ENCODE results near the gene RPS6KA3.

- TF ChIP-seq POLR2A (IDR thresholded peaks at IDR 0.05), result no peak
- TF ChIP-seq CTCF (IDR thresholded peaks at IDR 0.05), result no peak
Measured at GRCh38 chrX:20144491-20144890, 122.2 kb downstream of the RPS6KA3 start.
